HG03457 (cell line): ENCODE measurements around the gene UBE2S.
"Not testable (repeated sequence)": the region's sequence is repeated elsewhere in the genome, so short reads cannot be mapped to it uniquely, and the experiment has no call there.

Source experiments
- ATAC-seq: cut with Tn5 transposase; IDR thresholded peaks from one replicate; pipeline ENCODE4 v1.9.1; 2021; ENCODE audit warnings: moderate number of reproducible peaks; ENCODE audit not compliant: unreplicated experiment

The UBE2S gene

DNA sequence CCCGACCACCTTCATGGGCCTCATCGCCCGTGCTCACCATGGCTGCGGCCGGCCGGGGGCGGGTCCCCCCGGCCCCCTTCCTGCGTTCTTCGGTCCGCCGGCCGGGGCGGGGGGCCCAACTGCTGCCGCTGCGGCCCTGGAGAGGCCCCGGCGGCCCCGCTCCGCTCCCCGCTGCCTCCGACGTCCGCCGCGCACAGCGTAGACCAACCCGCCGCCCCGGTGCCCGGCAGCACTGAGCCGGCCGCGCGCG lies at the start of gene UBE2S:
TSS of gene UBE2S (minus strand) at position 239 of the 250 bp plus-strand sequence. CDS start at position 40, 199 bp downstream.
- ATAC-seq: peak; percentile 18

DNA sequence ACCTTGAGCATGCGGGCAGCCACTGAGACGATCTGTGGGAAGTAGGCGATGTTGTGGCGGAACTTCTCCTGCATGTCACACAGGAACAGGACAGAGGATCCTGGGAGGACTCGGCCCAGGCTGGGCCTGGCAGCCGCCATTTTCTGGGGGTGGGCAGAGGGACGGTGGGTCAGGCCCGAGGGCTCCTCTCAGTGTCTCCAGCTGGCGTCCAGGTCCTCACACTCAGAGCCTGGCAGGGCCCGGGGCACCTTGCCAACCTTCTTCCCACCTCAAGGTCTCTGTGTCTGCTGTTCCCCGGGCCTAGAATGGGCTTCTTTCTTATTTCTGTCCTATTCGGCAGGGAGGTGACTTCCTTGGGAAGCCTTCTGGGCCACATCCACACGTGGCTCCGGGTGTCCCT lies 48.8 kb upstream of the UBE2S start:
- ATAC-seq: no peak

DNA sequence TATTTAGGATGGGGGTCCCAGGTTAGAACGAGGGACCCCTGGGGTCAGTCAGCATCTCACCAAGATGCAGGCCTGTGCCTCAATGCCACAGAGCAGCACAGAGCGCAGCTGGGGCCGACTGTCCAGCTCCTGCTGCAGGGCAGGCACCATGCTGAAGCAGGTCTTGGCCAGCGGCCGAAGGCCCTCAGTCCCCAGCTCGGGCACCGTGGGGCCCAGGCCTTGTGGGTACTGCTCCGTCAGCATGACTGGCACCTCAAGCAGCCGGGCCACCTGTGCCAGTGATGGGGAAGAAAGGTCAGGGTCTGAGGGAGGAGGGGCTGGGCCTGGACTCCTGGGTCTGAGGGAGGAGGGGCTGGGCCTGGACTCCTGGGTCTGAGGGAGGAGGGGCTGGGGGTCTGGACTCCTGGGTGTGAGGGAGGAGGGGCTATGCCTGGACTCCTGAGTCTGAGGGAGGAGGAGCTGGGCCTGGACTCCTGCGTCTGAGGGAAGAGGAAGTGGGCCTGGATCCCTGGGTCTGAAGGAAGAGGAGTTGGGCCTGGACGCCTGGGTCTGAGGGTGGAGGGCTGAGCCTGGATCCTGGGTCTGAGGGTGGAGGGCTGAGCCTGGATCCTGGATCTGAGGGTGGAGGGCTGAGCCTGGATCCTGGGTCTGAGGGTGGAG lies 48.1 kb upstream of the UBE2S start:
- ATAC-seq: no peak

DNA sequence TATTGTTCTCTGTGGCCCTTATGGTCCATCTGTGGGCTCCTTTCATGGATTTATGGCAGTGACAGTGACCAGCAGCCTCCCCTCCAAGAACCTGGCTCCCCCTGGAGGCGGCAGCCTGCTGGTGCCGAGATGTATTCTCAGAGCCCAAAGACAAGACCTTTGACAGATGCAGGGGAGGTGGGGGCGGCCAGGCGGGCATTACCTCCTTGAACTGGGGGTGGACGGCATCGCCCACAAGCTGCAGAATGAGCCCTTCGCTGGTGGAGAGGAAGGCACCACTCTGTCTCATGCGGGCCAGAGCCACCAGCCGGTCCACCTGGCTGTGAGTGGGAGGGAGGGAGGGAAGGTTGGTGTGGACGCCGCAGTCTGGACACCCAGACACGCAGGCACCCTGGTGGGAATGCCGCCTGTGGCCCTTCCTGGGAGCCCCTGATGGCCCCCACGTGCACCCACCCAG lies 47.2 kb upstream of the UBE2S start:
- ATAC-seq: no peak

DNA sequence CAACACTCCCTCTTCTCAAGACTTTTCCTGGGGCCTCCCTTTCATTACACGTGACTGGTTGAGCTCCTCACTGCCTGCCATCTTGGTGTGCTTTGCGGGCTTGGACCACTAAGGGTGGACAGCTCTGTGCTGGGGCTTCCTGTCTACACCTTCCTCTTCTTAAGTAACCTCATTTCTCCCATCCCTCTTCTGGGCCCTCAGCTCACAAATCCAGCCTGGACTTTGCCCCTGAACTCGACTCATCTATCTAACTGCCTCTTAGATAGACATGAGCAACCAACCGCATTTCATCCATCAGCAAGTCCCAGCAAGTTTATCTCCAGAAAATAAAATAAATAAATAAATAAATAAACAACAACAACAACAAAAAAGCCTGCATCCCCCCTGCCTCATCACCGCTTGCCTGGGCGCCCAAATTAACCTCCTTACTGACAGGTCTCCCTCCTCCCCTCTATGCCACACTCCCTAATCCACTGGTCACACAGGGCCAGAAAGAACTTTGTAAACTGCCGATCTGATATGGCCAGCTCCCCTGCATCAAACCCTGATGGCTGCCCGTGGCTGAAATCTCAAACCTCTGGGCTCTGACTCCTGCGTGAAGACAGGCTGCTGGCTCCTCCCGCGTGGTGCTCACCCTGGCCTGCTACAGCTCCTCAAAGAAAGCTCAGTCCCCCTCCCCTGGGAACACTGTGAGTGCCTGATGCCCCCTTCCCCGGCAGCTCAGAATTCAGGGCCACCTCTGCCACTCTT lies 46.1 kb upstream of the UBE2S start:
- ATAC-seq: no peak

DNA sequence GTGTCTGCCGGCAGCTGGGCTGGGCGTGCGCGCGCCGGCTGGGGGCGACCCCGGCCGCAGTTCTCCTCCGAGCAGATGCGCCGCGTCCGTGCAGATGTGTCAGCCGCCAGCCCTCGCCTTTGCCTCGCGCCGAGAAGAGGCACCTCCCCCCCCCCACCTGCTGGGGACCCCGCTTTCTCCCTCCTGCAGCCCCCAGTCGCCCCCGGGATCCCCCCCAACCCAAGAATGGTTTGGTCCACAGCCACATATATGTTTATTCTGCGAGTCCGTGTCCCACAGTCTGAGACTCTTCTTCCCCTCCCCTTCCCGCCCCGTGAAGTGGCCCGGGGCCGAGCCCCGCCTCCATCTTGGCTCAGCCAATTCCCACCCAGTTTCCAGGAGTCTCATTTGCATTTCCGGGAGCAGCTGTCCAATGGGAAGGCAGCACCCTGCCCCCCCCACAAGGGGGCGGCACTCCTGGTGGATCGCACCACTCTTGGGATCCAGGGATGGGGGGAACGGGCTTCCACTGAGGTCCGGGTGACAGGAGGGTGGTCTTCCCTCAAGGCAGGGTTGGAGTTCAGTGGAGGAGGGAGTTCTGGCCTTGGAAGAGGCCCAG lies 45.3 kb upstream of the UBE2S start:
- no peak for ATAC-seq

DNA sequence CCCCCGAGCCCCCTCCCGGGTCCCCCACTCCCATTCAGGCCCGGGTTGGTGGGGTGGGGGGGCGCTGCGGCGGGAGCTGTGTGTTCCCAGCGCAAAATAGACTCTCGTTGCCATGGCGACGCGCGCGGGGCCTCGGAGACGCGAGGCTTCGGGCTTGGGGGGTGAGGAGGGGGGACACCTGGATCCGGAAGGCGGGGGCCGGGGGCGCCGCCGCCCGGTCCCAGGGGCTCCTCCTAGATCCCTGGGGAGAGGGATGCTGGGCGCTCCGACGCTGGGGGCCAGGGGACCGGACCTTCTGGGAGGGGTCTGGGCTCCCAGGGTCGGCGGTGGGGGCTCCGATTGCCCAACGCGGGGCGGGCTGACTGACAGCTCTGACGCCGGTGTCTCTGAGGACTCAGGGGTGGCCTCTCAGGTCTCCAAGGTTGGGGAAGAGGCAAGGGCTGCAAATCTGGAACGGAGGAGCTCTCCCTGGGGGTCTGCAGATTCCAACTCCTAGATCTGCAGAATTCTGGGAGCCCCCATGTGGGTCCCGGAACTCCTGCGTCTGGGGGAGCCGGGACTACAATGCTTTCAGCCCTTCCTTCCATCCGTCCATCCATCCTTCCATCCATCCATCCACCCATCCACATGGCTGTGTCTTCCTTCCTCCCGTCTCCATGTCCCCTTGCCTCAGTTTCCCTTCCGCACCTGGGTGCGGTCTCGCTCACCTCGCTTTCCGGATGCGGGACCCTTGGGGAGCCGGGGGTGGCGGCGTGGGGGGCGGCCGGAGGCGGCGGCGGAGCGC lies 44.6 kb upstream of the UBE2S start:
- no peak for ATAC-seq

DNA sequence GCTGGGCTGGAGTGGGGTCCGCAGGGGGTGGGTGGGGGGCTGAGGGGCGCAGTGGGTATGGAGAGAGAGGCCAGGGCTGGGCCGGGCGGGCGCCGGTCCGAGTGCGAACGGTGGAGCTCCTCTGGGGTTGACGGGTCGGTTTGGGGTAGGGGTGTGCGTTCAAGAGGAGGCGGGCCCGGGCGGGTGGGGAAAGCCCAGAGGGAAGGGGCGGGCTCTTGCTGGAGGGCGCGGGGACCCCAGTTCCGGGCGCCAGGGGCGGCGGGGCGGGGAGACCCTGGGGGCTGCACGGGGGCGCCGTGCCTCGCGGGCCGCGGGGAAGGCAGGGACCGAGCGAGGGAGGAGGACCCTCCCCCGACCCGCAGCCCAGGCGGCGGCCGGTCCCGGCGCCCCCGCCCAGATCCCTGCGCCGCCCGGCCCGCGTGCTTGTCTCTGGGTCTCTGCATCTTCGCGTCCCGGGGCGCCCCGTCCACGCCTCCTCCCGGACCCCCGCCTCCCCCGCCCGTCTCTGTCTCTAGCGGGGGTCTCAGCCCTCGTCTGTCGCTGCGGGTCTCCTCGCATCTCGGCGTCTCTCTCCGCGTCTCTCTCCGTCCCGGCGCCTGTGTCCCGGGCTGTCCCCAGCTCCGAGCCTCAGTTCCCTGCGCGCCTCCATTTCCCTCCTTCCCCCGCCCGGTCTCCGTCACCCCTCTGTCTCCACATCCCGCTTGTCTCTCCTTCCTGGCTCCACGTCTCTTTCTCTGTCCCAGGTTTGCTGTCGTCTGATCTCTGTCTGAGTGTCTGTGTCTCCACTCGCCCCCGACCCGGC lies 43.8 kb upstream of the UBE2S start:
- ATAC-seq: no peak

DNA sequence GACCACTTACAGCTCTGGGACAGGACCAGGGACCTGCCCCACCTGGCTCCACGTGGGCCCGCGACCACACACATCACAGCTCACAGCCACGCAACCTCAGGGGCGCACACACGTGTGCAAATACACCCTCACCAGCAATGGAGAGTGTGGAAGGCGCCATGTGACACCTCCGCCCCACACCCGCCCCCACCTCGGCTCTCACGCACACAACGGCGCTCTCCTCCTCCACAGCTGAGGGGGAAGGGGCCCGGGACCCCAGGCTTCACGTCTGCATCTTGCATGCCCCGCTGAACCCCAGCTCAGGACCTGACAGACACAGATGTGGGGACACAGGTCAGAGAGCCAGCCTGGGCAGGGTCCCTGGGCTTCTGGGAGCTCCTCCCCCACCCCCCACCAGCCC lies 41.9 kb upstream of the UBE2S start:
- ATAC-seq: no peak

DNA sequence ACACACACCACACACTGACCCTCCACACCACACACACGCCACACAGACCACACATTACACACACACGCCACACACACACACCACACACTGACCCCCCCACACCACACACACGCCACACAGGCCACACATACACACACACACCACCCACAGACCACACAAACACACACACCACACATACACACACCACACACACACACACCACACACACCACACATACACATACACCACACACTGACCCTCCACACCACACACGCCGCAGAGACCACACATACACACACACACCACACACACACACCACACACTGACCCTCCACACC lies 40.5 kb upstream of the UBE2S start:
- ATAC-seq: not testable (repeated sequence)

DNA sequence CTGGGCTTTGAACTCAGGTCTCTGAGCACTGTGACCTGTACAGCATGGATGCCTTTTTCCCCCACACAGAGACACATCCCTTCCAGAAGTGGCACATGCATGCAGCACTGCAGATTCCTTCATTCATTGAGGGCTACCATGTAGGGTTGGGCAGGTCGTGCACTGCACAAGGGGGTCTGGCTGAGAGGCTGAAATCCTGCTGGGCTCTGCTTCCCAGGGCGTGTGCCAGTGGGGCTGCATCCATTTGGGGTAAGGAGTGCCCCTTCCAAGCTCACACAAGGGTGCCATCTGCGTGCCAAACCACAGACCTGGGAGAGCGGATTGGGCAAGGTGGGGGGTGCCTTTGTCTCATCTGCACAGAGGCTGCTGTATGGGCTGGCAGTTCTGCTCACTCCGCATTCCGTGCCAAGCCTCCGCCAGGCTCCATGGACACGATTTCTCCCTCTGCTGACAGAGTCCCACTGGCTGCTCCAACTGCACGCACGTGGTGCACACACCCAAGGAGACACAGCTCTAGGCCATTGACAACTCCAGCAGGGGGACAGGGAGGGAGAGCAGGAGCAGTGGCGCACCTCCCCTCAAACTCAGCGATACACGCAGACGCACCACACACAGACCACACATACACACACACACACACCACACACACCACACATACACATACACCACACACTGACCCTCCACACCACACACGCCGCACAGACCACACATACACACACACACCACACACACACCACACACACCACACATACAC lies 40.0 kb upstream of the UBE2S start:
- ATAC-seq: no peak

DNA sequence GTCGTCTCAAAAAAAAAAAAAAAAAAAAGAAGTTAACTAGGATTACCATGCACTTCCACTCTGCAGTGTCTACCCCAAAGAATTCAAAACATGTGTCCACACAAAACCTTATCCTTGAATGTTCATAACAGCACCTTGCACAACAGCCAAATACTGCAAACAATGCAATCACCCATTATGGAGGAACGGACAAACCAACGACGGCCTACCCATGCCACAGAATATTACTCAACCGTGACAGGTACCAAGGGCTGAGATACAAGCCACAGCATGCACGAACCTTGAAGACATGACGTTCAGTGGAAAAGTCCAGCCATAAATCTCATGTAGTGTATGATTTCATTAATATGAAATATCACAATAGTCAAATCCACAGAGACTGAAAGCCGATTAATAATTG lies 38.5 kb upstream of the UBE2S start:
- no peak for ATAC-seq

DNA sequence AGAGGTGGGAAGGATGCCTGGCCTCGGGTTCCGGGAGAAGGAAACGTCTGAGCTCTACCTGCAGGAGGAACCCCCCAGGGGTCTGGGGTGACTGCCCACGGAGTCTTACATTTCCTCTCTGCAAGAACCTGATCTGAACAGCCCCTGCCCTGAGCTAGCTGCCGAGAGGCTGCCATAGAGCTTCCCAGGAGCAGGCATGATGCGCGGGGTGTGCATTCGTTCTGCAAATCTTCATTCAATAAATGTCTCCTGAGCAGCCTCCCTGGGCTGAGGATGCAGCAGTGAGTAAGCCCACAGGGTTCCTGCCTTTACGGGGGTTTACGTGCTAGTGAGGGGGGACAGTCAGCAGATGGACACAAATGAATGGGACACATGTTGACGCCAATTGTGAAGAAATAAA lies 37.1 kb upstream of the UBE2S start:
- no peak for ATAC-seq

DNA sequence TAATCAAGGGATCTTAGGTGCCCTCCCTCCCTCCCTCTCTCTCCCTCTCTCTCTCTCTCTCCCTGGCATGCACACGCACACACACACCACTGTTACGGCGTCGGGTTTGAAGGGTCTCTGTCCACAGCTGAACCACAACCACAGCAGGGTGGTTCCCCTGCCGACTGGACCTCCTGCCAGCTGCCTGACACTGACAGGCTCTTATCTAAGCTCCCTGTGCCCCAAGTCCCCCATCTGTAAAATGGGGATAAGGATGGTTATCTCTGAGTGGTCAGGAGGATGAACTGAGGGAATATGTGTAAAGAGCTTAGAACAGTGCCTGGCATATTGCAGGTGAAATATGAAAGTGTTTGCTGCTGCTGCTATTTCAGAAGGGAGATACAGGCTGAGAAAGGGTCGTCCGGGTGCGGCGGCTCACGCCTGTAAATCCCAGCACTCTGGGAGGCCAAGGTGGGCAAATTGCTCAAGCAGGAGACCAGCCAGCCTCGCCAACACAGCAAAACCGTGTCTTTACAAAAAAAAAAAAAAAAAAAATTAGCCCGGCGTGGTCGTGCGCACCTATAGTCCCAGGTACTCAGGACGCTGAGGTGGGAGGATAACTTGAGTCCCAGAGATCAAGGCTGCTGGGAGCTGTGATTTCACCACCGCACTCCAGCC lies 36.4 kb upstream of the UBE2S start:
- no peak for ATAC-seq

DNA sequence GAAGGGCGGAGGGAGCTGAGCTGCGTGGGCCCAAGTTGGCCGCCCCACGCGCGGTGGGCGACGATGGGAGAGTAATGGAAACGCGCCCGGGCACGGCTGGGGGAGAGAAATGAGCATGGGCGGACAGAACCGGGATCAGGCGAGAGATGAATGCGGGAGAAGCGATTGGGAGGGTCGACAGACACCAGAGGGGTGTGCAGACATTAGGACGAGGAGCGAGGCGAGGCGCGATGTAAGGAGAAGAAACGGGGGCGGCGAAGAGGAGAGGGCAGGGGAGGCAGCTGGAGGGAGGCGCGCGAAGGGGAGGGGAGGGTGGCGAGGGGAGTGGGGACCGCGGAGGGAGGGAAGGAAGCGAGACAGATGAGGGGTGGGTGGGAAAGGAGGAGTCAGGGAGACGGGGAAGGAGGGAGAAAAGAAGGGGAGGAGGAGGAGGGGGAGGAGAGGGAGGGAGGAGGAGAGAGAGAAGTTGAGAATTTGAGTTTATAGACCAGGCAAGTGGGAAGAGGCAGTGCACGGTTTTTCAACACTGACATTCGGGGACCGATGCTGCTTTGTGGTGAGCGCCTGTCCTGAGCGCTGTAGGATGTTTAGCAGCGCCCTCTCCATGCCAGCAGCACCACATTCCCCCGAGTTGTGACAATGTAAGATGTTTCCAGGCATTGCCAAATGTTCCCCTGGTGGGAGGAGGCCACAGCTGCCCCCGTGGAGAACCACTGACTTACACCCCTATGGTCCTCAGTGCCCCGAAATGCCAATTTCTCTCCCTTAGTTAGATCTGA lies 35.6 kb upstream of the UBE2S start, which contains the start of gene SHISA7:
TSS of gene SHISA7 (minus strand) at position 256 of the 779 bp plus-strand sequence. CDS start 437 bp downstream, outside the sequence.
- ATAC-seq: no peak

DNA sequence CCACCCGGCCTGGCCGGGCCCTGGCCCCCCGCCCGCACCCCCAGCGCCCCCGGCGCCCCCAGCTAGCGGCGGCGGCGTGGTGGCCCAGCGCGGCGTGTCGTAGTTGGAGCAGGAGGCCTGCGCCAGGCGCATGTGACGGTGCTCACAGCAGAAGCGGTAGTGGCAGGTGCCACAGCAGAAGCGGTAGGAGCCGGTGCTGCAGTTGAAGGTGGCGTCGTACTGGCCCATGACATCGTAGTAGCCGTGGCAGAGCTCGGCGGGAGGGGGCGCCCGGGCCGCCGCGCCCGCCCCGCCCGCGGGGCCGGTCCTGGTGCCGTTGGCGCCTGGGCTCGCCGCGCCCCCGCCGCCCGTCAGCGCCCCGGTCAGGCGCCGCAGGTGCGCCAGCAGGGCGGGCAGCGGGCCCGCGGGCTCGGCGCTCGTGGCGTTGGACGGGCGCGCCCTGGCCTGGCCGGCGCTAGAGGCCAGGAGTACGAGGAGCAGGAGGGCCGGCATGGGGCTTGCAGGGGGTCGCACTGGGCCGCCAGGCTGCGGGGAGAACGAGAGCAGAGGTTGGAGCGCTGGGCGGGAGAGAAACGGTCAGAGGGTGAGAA lies 34.9 kb upstream of the UBE2S start:
- ATAC-seq: no peak

DNA sequence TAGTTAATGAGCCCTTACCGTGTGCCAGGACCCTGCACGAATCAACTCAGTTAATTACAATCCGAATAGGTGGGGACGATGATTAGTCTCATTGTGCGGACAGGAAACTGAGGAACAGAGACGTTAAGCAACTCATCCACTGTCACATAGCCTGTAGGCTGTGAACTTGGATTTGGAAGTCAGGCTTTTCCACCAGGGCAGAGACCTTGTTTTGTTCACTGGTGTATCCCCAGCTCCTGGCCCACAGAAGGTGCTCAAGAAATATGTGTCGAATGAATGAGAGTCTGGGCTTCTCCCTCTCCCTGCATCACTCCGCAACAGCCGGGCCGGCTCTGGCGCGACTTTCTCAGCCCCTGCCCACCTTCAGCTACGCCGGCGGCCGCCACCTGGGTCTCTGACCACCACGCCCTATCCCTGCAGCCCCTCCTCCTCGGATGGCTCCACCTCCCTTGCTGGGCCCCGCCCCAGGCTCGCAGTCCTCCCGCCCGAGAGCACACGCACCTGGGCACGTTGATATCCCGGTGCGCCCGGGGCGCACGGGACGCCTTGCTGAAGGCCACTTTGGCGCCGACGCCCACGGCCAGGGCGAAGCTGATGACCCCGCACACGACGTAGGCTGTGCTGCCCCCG lies 34.2 kb upstream of the UBE2S start:
- no peak for ATAC-seq

DNA sequence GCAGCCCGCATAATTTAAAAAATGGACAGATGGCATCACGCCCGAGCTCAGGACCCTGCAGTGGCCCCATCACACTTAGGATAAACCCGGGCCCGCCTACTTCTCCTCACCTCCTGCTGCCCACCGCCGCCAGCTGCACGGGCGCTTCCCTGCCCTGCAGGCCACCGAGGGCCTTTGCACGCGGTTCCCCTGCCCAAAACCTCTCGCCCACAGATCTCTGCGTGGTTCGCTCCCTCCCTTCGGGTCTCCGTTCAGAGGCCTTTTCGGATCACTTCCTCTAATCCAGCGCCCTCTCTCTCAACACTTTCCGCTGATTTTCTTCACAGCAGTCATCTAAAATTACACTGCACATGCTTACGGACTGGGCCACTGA lies 33.7 kb upstream of the UBE2S start:
- no peak for ATAC-seq
